Tibial artery (tissue), 4 donors: Measurements from ENCODE around the gene BCO2.

ENCODE experiments used
- DNase-seq, 2 donors: peaks; one replicate each; pipeline ENCODE4 v3.0.0-alpha.2; 2019
- H3K27ac ChIP-seq, 2 donors: fragments of 200-600 bp; sonication (generic) in 1 of 2; 1 replicate in 1 of 2; 2 replicates in 1 of 2; pipeline ENCODE4 v1.5.1; 2018 to 2019; ENCODE audit warnings: mild to moderate bottlenecking in 1 of 2
- H3K27me3 ChIP-seq, 2 donors: fragments of 200-600 bp; sonication (generic) in 1 of 2; one replicate each; pipeline versions ENCODE4 v1.5.1 to v1.6.0; 2016 to 2019
- H3K36me3 ChIP-seq, 3 donors: fragments of 200-600 bp; sonication (generic) in 2 of 3; one replicate each; pipeline ENCODE4 v1.5.1; 2016 to 2019; ENCODE audit warnings: mild to moderate bottlenecking in 2 of 3
- H3K4me1 ChIP-seq, 4 donors: fragments of 200-600 bp; sonication (generic) in 2 of 4; 1 replicate in 3 of 4; 2 replicates in 1 of 4; pipeline ENCODE4 v1.5.1; 2016 to 2019
- H3K4me3 ChIP-seq, 2 donors: fragments of 200-600 bp; sonication (generic) in 1 of 2; 1 replicate in 1 of 2; 2 replicates in 1 of 2; pipeline ENCODE4 v1.5.1; 2018 to 2019; ENCODE audit warnings: mild to moderate bottlenecking in 2 of 2
- H3K9me3 ChIP-seq, 3 donors: fragments of 200-600 bp; sonication (generic) in 1 of 3; one replicate each; pipeline ENCODE4 v1.5.1; 2016 to 2019
- intact Hi-C: fragments of 100-400 bp; cut with DNase I; formaldehyde crosslinking; loops from one replicate; pipeline ENCODE4 v1.15.0; 2023; ENCODE audit warnings: low total_unique reads
- TF ChIP-seq, protein P1 (sequence below), 2 experiments: fragments of 200-600 bp in 1 of 2; fragments of 450-650 bp in 1 of 2; IDR thresholded peaks; one replicate each; pipeline ENCODE4 v1.5.1; 2017 to 2019; ENCODE audit warnings: antibody characterized with exemption in 2 of 2, mild to moderate bottlenecking in 1 of 2, moderate library complexity in 1 of 2

BCO2 gene

DNA sequence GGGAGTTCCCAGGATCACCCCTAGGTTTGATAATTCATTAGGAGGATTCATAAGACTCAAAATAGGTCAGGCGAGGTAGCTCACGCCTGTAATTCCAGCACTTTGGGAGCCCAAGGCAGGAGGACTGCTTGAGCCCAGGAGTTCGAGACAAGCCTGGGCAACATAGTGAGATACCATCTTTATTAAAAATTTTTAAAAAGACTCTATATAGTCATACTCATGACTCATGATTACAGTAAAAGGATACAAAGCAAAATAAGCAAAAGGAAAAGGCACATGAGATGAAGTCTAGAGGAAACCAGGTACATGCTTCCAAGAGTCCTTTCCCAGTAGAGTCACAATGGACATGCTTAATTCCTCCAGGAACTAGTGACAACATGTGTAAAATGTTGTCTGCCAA is 37.0 kb downstream of the BCO2 start:
- intact Hi-C loops, result no loop called here
- H3K4me3 ChIP-seq, result no peak overlapping the region
- no peaks in the 10 kb centered on the region for H3K9me3 ChIP-seq
- no peak overlapping the region for H3K27ac ChIP-seq
- DNase-seq, result no peak
- no peaks in the 10 kb centered on the region for H3K36me3 ChIP-seq
- H3K4me1 ChIP-seq, result no peaks in the 10 kb centered on the region
- TF ChIP-seq, protein P1, sequence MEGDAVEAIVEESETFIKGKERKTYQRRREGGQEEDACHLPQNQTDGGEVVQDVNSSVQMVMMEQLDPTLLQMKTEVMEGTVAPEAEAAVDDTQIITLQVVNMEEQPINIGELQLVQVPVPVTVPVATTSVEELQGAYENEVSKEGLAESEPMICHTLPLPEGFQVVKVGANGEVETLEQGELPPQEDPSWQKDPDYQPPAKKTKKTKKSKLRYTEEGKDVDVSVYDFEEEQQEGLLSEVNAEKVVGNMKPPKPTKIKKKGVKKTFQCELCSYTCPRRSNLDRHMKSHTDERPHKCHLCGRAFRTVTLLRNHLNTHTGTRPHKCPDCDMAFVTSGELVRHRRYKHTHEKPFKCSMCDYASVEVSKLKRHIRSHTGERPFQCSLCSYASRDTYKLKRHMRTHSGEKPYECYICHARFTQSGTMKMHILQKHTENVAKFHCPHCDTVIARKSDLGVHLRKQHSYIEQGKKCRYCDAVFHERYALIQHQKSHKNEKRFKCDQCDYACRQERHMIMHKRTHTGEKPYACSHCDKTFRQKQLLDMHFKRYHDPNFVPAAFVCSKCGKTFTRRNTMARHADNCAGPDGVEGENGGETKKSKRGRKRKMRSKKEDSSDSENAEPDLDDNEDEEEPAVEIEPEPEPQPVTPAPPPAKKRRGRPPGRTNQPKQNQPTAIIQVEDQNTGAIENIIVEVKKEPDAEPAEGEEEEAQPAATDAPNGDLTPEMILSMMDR (IDR thresholded peaks at IDR 0.05), result no peak
- no peaks in the 10 kb centered on the region for H3K27me3 ChIP-seq

- H3K9me3 ChIP-seq, result no peaks in the 10 kb centered on the region
- H3K4me3 ChIP-seq, result no peak overlapping the region
- H3K36me3 ChIP-seq, result no peaks in the 10 kb centered on the region
- no peaks in the 10 kb centered on the region for H3K4me1 ChIP-seq
- TF ChIP-seq, protein P1 (IDR thresholded peaks at IDR 0.05), result no peak
- no peak for DNase-seq
- no peaks in the 10 kb centered on the region for H3K27me3 ChIP-seq
- intact Hi-C loops, result no loop called here
- no peak overlapping the region for H3K27ac ChIP-seq
These were observed 37.4 kb downstream of the BCO2 start for GRCh38 chr11:112212710-112213109.

DNA sequence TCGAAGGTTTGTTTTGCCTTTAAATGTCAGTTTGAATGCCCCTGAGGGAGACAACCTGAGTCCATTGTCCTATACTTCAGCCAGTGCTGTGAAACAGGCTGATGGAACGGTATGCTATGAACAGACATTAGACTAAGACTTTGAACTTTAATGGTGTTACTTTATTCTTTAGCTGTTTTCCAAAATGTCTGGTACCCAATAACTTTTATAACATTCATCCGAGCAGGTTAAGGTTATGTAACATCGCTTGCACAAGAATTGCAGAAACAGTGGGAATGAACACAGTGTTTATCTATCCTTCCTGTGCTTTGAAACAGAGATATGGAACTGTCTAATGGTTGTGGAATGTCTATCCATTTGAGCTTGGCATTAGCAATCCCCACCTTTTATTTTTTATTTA is 38.4 kb downstream of the BCO2 start:
- no peaks in the 10 kb centered on the region for H3K27me3 ChIP-seq
- H3K36me3 ChIP-seq, result no peaks in the 10 kb centered on the region
- intact Hi-C loops, result no loop called here
- DNase-seq, result no peak
- H3K4me3 ChIP-seq, result no peak overlapping the region
- TF ChIP-seq, protein P1 (IDR thresholded peaks at IDR 0.05), result no peak
- H3K27ac ChIP-seq, result no peak overlapping the region
- H3K9me3 ChIP-seq, result no peaks in the 10 kb centered on the region
- no peaks in the 10 kb centered on the region for H3K4me1 ChIP-seq

GRCh38 chr11:112215621-112216020 is 40.3 kb downstream of the BCO2 start:
- H3K27me3 ChIP-seq, result no peaks in the 10 kb centered on the region
- no peaks in the 10 kb centered on the region for H3K9me3 ChIP-seq
- H3K36me3 ChIP-seq, result no peaks in the 10 kb centered on the region
- H3K27ac ChIP-seq, result no peak overlapping the region
- intact Hi-C loops, result no loop called here
- no peak overlapping the region for H3K4me3 ChIP-seq
- no peak for DNase-seq
- H3K4me1 ChIP-seq, result peaks cover 0 to 4% (median 0%) of the 10 kb centered on the region in 4 donors
- TF ChIP-seq, protein P1 (IDR thresholded peaks at IDR 0.05), result no peak

- Histone ChIP-seq H3K9me3 (no peaks in the 10 kb centered on the region), H3K27ac (no peak overlapping the region), H3K27me3 (no peaks in the 10 kb centered on the region), H3K4me3 (no peak overlapping the region), H3K36me3 (no peaks in the 10 kb centered on the region), H3K4me1 (peaks cover 0 to 4% (median 0%) of the 10 kb centered on the region in 4 donors)
- no peak for DNase-seq
- TF ChIP-seq, protein P1 (IDR thresholded peaks at IDR 0.05), result no peak
- intact Hi-C loops, result no loop called here
These were observed 41.3 kb downstream of the BCO2 start for GRCh38 chr11:112216561-112217105.
